Frontal cortex (tissue), 4 donors: ENCODE data around the gene NCK2. TPM values are rescaled to one million over a fixed set of nuclear protein-coding genes. Genes with fewer than 3 reads are reported as not detected.

Experiments
- DNase-seq, 2 donors: peaks; one replicate each; pipeline ENCODE4 v3.0.0; 2012; ENCODE audit warnings: low spot score in 2 of 2
- FAIRE-seq: peaks from 2 replicates; lab custom pipeline; 2012; peaks lifted over from hg19 to GRCh38; lab: Jason Lieb, UNC
- total RNA-seq: library from RNA; depleted of rRNA; stranded (reverse); fragments of >200 nt; gene quantifications from one replicate; pipeline ENCODE4 v1.2.3, GENCODE V29; 2014
- donor health status: control.
- donor health status: control.
- donor health status: control.

The NCK2 gene
- total RNA-seq, 1 donor from 2014 or later = 84.8 TPM

DNA sequence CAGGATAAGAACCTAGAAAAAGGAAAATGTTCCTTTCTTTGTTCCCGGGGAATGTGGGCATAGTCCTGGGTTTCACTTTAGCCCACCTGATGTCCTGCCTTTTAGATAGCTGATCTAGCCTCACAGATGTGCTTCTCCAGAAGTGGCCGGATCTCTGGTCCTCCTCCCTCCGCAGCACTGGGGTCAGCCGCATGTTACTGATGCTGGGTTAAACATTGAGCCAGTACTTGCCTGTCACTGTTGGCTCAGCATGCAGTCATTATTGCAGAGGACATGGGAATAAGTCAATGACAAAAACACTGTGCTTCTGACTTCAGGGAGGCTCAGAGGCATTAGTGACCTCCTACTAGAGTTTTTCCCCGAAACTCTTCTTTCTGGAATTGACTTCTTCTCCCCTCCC is 27.6 kb downstream of the NCK2 start:
- DNase-seq = no peak

DNA sequence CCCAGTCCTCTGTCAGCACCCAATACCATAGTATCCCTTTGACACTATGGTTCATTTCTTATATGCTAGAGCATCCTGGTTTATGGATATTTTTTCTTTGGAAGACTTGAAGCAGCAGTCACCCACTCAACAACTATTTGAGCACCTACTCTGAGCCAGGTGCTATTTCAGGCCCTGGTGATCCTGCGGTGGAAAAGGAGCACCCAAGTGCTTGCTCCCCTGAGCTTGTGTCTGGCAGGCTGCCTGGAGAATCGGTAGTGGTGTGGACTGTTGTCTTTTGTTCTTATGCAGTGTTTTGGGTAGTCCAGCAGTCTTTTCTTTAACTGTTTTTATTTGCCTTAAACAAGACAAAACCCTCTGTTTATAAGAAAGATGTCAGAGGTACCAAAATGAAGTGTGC is 28.9 kb downstream of the NCK2 start:
- FAIRE-seq = no peak
- DNase-seq = no peak

More for the DNA sequence above, 27.6 kb downstream of the NCK2 start:
- no peak for FAIRE-seq

DNA sequence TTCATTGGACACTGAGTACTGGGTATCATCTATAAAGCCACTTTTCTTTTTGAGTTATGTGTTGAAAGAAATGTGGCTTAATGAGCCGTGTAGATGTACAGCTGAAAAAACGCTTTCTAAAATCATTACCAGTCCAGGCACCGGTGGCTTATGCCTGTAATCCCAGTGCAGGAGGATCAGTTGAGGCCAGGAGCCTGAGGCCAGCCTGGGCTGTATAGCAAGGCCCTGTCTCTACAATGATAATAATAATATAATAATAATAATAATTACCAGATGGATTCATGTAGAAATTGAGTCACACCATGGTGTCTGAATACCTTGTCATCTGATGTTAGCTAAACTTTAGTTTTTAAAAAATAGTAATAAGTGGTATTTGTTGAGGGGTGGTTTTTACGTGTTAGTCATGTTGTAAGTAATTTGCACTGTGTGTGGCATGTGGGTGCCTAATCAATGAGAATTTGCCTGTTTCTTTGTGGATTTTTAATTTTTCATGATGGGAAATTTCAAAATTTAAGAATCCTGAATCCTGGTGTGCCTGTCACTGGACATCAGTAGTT is 30.1 kb downstream of the NCK2 start:
- DNase-seq = no peak
- FAIRE-seq = no peak

DNA sequence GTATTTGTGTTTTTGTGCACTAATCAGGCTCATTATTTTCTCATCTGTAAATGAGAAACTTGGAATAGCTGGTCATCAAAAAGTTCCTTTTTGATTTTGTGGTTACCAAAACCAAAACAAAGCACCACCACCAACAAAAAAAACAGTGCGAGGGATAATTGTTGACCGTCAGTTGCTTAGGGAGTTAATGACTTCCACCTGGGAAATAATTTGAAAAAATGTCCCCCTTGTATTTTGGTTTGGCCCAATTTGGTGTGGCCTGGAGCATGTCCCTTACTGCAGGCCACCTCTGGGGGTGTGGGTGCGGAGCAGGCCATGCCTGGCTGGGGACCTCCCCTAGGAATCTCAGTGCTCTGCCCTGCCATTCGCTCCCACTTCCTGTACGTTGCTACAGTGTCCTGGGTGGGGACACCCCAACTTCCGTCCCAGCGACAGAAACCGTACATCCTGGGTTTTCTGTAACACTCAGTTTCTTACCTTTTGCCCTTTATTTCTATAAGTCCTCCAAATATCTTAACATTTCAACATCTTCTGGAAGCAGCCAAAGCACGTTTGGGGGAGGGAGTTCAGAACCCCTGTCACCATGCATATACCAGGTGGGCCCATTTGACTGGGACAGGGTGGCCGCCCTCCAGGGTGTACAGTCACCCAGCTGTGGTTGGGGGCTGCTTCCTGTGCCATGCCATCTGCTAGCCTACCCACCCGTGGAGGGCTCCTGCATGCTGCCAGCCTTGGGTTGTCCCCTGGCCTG is 31.3 kb downstream of the NCK2 start:
- DNase-seq (no peak), FAIRE-seq (no peak)

DNA sequence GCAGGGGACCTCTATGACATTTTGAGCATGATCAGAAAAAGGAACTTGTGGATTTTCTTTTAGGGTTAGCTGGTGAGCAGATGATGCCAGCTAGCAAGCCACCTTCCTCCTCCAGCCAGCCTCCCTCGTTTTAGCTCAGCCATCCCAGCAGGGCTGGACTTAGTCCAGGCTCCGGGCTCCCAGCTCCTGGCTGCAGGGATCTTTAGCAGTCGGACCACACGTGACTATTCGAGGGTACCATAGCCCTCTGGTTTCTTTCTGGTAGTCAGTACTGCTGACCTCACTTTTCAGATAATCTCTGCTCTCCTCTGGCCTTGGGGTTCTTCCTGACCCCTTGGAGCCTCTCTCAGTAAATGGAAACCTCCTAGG is 31.8 kb downstream of the NCK2 start:
- DNase-seq (no peak), FAIRE-seq (no peak)

DNA sequence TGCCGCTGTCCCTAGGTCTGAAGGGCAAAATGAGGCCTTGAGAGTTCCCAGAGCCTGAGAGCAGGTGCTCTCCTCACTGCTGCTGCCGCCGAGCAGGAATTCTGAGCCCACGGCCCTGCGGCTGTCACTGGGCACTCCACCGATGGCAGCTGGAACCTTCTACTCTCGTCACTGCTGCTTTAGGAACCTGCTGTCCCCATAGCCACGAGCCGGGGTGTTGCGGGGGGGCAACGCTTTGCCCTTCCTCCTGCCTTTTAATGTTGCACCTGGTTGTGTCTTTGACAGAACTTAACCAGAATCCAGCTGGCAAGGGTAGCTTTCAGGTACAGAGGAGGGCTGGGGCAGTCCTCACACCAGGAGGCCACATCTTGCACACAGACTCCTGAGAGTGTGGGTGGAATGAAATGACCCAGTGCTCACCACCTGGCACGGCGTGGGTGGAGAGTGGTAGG is 32.3 kb downstream of the NCK2 start:
- FAIRE-seq = no peak
- no peak for DNase-seq

DNA sequence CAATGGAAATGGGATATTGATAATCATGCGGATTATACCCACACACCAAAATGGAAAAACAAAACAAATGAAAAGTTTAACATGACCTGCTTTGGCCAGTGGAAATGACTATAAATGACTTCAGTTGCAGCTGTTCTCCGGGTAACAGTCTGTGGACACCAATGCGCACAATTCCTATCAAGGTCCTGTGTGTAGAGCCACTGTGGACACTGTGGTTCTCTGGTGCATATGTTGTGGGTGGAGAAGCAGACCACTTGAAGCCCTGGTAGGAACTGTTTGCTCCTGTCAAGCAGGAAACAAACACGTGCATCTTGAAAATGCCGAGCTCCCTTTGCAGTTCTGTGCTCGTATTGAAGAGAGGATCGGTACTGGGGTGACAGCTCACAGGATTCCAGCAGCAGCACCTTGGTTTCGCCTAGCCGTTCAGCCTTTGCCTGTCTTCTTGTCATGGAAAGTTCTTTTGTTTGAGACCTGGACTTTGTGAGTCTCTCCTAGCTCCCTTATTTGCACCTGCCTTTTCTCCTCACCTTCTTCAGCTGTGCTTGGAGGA is 32.9 kb downstream of the NCK2 start:
- DNase-seq (no peak), FAIRE-seq (no peak)

DNA sequence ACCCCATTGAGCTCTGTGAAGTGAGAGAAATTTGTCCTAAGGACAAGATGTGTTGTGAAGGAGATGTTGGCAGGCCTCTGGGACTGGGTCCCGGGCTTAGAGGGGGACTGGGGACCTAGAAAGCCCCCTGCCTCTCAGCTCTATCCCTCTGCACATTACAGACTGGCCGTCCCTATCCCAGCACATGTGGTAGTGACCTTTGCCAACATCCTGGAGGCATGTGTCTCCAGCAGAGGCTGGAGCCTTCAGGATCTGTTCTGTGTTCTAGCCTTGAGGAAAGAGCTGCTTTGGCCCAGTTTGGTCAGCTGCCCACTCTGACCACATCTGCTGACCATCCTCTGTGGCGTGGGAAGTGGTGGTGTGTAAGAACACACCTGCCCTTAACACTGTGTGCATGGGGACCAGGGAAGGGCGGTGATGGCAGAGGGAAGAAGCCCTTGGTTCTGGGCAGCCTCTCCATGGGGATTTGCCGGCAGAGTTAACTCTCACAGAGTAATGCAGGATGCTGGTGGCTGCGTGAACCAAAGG is 33.4 kb downstream of the NCK2 start:
- FAIRE-seq (no peak), DNase-seq (no peak)

DNA sequence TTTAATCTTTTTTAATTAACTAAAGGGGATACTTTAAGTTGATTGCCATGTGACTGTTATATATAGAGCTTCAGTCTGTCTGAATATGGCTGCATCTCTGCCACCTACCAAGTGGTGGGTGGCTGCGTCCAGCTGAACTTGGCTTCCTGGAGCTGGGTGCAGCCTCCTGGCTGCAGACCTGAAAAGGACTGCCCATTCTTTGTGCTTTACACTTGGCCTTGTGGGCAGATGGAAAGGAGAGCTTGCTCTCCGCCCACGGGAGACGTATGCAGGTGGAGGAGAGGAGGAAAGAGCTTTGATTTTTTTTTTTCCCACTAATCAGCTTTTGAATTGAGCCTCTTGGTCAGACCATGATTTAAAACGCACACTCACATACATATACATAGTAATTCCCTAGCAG is 34.7 kb downstream of the NCK2 start:
- FAIRE-seq (no peak), DNase-seq (no peak)

DNA sequence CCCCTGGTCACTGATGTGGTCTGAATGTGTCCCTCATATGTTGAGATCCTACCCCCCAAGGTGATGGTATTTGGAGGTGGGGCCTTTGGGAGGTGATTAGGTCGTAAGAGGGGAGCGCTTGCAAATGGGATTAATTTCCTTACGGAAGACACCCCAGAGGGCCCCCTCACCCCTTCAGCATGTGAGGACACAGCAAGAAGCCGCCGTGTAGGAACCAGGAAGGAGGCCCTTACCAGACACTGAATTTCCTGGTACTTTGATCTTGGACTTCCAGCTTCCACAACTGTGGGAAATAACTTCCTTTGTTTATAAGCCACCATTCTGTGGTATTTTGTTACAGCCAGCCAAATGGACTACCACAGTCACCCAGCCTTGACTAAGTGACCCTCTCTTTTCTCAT is 35.9 kb downstream of the NCK2 start:
- no peak for FAIRE-seq
- DNase-seq = no peak

DNA sequence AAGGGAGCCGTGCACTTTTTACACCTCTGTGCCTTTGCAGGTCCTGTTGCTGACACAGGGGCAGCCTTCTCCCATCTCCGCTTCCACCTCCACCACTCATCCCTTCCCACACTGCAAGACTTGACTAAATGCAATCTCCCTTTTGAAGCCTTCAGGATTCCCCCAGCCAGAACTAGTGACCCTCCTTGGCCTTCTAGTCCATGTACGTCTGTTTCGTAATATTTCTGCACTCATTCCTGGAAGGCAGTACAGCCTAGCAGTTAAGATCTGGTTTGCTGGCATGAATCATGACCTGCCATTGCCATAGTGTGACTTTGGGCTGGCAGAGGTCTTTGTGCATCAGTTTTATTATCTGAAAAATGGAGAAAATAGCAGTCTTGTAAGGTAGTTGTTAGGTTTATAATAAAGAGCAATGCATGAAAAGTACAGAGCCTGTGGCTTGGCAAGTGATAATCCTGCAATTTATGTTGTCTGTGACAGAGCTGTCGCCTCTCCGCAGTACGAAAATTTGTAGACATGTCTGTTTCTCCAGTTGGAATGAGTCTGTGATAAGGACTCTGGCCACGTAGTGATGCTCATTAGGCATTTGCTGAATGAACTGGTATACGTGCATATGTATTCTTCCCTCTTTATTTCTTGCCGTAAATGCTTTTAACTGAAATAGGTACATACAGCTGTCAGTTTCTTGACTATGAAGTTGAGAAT is 36.7 kb downstream of the NCK2 start:
- FAIRE-seq = no peak
- no peak for DNase-seq

DNA sequence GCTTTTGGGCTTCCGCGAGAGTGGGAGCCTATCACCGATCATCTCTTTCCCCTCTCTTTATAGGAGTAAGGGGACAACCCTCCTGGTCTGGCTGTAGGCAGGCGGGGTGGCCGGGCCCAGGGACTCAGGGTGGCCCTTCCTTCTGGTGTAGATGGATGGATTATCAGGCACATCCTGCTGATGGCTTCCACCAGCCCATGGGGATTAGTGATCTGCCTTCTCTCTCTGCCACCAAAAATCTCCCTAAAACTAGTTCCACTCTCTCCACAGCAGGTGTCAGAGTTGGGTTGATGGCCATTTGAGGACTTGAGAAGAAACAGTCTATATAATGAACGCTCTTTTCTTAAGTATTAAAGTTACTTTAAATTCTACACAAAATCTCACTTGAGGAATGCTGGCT is 37.4 kb downstream of the NCK2 start:
- no peak for FAIRE-seq
- no peak for DNase-seq

DNA sequence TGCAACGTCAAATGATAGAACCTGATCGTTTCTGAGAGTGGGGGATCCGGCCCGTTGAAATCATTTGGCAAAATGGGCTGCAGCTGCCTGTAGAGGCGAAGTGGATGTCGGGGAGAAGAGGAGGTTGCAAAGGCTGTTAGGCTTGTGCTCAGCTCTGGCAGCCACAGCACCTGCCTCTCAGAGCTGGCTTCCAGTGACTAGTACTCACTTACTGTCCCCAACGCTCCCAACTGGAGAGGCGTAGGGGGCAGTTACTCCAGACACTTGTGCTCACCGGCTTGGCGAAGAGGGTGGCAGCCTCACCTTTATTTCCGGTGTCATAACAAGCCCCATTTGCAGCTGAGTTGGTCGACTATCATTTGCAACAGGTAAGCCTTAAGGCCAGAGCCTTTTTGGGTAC is 37.9 kb downstream of the NCK2 start:
- no peak for FAIRE-seq
- no peak for DNase-seq

DNA sequence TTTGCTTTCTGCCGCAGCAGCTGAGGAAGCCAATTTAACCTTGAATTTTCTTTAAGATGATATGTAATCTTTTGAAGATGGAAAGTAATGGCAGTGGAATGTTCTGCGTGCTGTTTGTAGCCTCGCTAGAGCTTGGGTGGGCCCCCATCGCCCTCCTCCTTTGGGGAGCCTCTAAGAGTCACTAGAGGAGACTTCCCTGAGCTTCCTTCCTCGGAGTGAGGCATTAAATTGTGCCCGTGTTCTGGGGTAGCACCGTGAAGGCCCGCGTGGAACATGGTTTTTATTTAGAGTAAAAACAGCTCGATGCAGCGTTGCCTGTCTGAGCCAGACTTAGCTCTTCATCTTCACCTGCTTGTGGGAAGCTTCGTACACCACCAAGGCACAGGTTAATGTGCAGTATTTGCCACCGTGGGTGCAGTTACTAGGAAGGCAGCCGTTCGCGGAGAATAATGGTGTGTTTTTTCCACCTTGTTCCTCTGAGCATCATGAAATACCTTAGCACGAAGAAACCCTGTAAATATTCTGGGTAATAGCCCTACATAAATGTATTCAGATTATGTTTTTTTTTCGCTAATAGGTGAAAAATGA is 38.5 kb downstream of the NCK2 start:
- no peak for FAIRE-seq
- no peak for DNase-seq

DNA sequence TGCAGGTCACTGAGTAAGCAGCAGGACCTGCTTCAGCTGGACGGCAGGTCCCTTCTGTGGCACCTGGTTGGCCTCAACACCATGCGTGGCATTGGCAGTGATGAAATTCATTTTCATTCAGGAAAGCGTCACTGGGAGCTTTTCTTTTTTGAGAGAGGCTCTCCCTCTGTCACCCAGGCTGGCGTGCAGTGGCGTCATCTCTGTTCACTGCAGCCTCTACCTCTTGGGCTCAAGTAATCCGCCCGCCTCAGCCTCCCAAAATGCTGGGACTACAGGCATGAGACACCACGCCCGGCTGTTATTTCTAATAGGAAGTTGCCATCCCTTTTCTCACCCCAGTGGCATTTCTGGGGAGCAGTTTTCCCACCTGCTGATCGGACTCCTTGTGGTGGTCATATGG is 39.3 kb downstream of the NCK2 start:
- DNase-seq (no peak), FAIRE-seq (no peak)

DNA sequence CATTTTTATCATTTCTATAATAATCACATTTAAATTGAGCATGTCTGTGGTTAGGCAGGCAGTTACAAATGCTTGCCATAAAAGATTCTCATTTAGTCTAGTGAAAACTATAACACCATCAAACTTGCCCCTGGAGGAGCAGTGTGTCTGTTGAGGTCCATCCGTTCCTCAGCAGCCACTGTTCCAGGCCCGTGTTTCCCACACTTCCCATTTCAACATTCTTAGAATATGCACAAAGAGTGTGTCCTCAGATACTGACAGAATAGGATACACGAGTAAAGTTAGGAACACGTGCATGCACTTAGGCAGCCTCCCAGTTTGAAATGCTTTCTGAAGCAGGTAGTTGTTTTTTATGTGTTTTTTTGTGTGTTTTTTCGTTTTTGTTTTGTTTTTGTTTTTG is 39.9 kb downstream of the NCK2 start:
- FAIRE-seq = no peak

DNA sequence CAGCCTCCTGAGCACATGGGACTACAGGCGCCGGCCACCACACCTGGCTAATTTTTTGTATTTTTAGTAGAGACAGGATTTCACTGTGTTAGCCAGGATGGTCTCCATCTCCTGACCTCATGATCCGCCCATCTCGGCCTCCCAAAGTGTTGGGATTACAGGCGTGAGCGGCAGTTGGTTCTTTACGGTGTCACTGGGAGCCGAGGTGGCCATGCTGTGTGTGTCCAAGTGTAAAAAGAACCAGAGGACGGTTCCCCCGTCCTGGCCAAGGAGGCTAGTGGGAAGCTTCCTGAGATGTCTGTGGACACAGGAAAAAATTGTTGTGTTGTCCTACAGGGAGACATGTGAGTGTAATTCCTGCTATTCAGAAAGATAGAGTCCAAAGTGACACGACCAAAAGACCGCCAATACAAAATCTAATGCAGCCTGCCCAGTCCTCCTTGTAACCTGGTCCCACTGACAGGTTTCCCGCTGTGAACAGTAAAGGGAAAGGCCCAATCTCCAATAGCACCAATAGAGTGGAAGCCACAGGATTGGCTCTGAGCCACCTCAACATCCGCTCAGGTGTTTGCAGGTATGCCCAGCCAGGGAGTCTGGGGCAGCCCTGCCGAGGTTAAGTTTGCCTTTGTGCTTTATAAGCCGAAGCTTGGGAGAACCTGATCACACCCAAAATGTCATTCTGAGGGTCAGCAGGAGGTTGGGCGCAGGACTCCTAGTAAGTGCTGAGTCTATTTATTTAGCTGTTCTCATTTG is 40.6 kb downstream of the NCK2 start:
- FAIRE-seq = no peak
- DNase-seq = no peak

More for the DNA sequence above, 39.9 kb downstream of the NCK2 start:
- DNase-seq = no peak

DNA sequence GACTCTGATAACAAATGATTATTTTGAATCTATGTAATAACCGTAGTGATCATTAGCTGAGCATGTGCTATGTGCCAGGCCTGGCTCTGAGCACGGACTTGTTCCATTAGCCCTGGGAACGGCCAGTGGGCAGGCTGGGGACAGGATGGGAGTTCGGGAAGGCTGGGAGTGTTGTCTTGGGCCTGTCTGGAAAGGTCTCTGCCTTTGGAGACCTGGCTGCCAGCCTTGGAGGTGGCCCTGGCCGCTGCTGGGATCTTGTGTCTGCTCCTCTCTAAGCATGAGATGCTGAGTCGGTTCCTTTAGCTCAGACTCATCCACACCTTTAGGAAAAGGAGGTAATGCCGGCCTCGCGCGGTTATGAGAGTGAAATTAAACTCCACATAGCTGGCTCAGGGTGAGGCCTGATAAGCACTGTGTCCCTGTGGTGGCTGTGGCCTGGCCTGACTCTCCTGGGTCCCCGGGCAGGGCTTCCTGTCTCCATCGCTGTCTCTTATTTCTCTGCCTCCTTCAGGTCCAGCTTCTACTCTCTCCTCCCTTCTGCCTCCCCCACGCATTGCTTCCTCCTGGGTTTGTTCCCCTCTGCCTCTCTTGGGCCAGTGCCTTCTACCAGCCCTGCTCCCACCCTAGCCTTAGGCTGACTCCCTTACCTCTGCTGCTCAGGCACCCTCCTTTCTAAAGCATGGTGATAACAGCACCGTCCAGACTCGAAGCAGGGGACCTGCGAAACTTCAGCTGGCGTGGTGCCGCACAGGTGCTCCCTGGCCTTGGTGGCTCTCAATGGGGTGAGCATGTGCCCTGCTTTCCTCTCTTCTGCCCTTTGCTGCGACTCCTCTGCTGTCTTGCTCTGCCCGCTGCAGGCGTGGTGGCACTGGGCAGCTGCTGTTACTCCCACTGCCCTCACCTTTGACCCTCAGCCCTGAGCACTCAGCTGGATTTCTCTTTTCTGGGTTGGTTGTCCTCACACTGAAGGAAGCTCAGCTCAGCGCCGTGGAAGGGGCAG is 41.8 kb downstream of the NCK2 start:
- DNase-seq (no peak), FAIRE-seq (no peak)
